ENCODE data around the gene ERCC5. TPM values are rescaled to one million over a fixed set of nuclear protein-coding genes. Genes with fewer than 3 reads are reported as not detected.

The ERCC5 gene
- total and polyA plus RNA-seq, 11 donors = 22.4 to 61.7 (median 31.4) TPM

DNA sequence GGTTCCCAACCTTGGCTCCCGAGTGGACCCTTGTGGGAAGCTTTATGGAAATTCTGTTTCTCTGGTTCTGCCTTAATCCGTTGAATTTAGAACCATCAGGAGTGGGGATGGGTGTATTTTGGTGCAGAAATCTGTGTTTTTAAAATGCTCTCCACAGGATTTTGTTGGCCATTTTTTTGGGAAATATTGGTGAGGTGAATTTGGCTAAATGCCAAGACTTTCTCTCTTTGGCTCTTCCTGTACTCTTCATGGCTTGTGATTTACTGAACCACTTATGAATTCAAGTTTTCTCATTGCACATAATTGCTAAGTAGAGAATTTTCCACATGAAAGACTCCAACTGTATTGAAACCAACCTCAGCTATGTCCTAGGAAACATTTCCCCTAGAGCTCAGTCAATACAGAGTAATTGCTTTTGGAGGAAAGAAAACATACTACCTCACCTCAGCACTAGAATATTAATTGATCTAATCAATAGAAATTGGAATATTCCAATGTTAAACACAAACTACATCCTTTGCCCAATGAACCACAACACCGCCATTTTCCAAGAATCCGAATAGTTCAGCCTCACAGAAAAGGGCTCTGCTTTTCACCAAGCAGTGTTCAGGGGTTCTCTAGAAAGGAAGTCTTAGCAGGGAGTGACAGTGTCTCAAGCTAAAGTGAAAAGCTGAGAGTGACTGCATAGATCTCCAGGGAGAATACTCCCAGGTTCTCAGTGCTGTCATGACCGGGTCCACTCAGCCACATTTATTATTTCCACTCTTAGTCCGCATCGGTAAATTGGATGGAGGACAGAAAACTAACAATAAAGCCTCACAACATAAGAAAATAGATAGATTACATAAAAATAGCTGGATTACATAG lies 60.3 kb downstream of the ERCC5 start:
- intact Hi-C loops (cut with DNase I) = no loop called here
- WGBS, 4 donors = 78 to 92% (median 89%) methylated on average over 7 of the region's 7 CpGs

DNA sequence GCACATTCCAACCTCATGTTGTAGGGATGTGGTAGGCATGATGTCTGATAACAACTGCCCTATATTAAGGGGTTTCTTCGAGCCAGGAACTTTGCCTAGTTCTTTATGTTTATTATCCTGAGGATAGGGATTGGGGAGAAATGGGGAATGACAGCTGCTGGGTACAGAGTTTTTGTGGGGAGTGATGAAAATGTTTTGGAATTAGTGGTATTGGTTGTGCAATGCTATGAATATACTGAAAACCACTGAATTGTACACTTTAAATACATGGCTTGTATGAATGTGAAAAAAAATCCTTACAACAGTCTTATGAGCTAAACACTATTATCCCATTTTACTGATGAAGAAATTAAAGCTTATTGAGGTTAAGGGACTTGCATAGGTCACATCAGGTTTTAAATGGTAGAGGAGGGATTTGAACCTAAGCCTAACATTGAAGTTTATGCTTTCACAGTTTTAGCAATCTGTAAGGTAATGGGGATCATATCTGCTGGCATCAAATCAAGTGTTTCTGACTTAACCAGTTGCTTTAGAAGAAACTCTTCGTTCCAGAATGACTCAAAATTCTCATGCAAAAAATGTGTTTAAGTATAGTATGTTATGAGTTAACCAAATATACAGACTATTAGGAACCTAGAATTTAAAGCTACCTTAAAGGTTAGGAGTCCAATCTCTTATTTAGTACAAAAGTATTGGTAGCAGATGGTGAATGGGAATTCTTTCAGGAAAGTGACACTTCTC lies 61.4 kb downstream of the ERCC5 start:
- ATAC-seq = no peak
- 23 to 31% (median 29%) methylated on average over 2 of the region's 2 CpGs for WGBS, 4 donors
- TF ChIP-seq, protein P1, sequence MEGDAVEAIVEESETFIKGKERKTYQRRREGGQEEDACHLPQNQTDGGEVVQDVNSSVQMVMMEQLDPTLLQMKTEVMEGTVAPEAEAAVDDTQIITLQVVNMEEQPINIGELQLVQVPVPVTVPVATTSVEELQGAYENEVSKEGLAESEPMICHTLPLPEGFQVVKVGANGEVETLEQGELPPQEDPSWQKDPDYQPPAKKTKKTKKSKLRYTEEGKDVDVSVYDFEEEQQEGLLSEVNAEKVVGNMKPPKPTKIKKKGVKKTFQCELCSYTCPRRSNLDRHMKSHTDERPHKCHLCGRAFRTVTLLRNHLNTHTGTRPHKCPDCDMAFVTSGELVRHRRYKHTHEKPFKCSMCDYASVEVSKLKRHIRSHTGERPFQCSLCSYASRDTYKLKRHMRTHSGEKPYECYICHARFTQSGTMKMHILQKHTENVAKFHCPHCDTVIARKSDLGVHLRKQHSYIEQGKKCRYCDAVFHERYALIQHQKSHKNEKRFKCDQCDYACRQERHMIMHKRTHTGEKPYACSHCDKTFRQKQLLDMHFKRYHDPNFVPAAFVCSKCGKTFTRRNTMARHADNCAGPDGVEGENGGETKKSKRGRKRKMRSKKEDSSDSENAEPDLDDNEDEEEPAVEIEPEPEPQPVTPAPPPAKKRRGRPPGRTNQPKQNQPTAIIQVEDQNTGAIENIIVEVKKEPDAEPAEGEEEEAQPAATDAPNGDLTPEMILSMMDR (IDR thresholded peaks at IDR 0.05) = no peak
- no peak for TF ChIP-seq POLR2A (IDR thresholded peaks at IDR 0.05)
- no peak for DNase-seq
- H3K36me3 ChIP-seq = no peaks in the 10 kb centered on the region
- intact Hi-C loops (cut with DNase I) = no loop called here
- H3K27me3 ChIP-seq = no peaks in the 10 kb centered on the region
- peaks cover 0 to 6% (median 0%) of the 10 kb centered on the region in 12 donors for H3K4me1 ChIP-seq
- no peaks in the 10 kb centered on the region for H3K9me3 ChIP-seq
- no peak overlapping the region for H3K4me3 ChIP-seq
- no peak overlapping the region for H3K27ac ChIP-seq

More for the DNA sequence above, 60.3 kb downstream of the ERCC5 start:
- Histone ChIP-seq H3K4me3 (no peak overlapping the region), H3K9me3 (no peaks in the 10 kb centered on the region), H3K27me3 (no peaks in the 10 kb centered on the region), H3K36me3 (no peaks in the 10 kb centered on the region), H3K4me1 (peaks cover 0 to 8% (median 0%) of the 10 kb centered on the region in 12 donors), H3K27ac (no peak overlapping the region)
- ATAC-seq = no peak
- DNase-seq = no peak
- TF ChIP-seq, protein P1 (IDR thresholded peaks at IDR 0.05) = no peak
- no peak for TF ChIP-seq POLR2A (IDR thresholded peaks at IDR 0.05)

DNA sequence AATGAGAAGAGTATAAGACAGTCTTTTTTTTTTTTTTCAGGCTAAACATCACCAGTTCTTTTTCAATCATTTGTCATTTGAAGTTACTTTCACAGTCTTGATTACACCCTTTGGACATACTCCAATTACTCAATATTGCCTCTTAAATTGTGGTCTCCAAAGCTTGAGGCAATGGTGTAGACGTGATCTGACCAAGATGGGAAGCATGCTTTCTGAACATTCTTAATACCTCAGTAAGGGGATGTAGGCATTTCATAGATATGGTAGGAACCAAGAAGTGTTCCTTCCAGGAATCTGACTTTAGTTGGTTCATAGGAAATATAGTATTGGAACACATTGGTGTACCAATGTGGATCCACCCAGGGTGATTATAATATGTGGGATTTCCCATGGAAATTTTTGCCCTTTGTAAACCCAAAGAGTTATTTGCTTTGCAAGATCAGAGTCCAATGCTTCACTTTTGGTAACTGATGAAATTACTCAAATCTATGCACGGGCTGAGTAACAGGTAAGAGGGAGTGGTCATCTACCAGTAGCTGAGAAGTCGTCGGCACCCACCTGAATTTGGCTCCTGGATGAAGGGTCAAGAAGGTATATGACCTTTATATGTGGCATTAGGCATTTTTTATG lies 62.2 kb downstream of the ERCC5 start:
- H3K36me3 ChIP-seq = no peaks in the 10 kb centered on the region
- H3K4me3 ChIP-seq = no peak overlapping the region
- intact Hi-C loops (cut with DNase I) = no loop called here
- no peaks in the 10 kb centered on the region for H3K27me3 ChIP-seq
- H3K9me3 ChIP-seq = no peaks in the 10 kb centered on the region
- ATAC-seq (no peak), DNase-seq (no peak)
- 86 to 94% (median 92%) methylated on average over 4 of the region's 4 CpGs for WGBS, 4 donors
- TF ChIP-seq POLR2A (IDR thresholded peaks at IDR 0.05) = no peak
- TF ChIP-seq, protein P1 (IDR thresholded peaks at IDR 0.05) = no peak
- H3K4me1 ChIP-seq = peaks cover 0 to 6% (median 0%) of the 10 kb centered on the region in 12 donors
- no peak overlapping the region for H3K27ac ChIP-seq

DNA sequence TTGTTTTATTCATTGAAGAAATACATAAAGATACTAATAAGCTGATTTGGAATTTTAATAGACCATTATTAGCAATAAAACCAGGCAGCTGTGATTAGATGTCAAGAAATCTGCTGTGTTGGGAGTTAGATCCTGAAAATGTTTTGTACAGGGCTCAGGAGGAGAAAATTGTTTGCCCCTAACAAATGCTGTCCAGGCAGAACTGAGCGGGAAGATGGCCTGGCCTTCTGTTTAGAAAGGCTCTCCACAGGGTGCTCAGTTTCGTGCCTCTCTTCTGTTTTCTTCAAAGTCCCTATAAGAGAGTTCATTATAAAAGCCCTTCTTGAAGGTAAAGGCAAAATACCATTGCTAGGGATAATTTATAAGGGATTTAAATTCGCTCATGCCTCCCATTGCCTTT lies 64.1 kb downstream of the ERCC5 start:
- no peaks in the 10 kb centered on the region for H3K36me3 ChIP-seq
- H3K27ac ChIP-seq = no peak overlapping the region
- 84 to 88% (median 86%) methylated on average over 3 of the region's 3 CpGs for WGBS, 4 donors
- H3K27me3 ChIP-seq = no peaks in the 10 kb centered on the region
- H3K4me3 ChIP-seq = no peak overlapping the region
- ATAC-seq (no peak), DNase-seq (no peak)
- no peaks in the 10 kb centered on the region for H3K9me3 ChIP-seq
- intact Hi-C loops (cut with DNase I) = loop anchor here in 2 of 10 donors (10.0 kb wide), 1 partner anchor 235 kb away; no protein-coding TSS in a partner anchor
- peaks cover 0 to 1% (median 0%) of the 10 kb centered on the region in 12 donors for H3K4me1 ChIP-seq
- TF ChIP-seq, protein P1 (IDR thresholded peaks at IDR 0.05) = no peak
- TF ChIP-seq POLR2A (IDR thresholded peaks at IDR 0.05) = no peak

All from heart left ventricle (tissue), 16 donors.